COR-L47 (cell line): ENCODE data around the gene NEDD9.

Source experiments
- DNase-seq: peaks from one replicate; lab custom pipeline; 2025; lab: John Stamatoyannopoulos, UW

The NEDD9 gene

GRCh38 chr6:11217360-11218101 is 14.9 kb downstream of the NEDD9 start:
- no peak for DNase-seq

- DNase-seq = no peak
Measured at GRCh38 chr6:11215773-11216172, 16.7 kb downstream of the NEDD9 start.

GRCh38 chr6:11214901-11215300 is 17.6 kb downstream of the NEDD9 start:
- no peak for DNase-seq

- no peak for DNase-seq
Measured at GRCh38 chr6:11214084-11214833, 18.2 kb downstream of the NEDD9 start.

- no peak for DNase-seq
Measured at GRCh38 chr6:11213422-11214021, 18.9 kb downstream of the NEDD9 start.

- DNase-seq = no peak
Measured at GRCh38 chr6:11212664-11213063, 19.8 kb downstream of the NEDD9 start.

- DNase-seq = no peak
Measured at GRCh38 chr6:11211254-11211653, 21.2 kb downstream of the NEDD9 start.

DNA sequence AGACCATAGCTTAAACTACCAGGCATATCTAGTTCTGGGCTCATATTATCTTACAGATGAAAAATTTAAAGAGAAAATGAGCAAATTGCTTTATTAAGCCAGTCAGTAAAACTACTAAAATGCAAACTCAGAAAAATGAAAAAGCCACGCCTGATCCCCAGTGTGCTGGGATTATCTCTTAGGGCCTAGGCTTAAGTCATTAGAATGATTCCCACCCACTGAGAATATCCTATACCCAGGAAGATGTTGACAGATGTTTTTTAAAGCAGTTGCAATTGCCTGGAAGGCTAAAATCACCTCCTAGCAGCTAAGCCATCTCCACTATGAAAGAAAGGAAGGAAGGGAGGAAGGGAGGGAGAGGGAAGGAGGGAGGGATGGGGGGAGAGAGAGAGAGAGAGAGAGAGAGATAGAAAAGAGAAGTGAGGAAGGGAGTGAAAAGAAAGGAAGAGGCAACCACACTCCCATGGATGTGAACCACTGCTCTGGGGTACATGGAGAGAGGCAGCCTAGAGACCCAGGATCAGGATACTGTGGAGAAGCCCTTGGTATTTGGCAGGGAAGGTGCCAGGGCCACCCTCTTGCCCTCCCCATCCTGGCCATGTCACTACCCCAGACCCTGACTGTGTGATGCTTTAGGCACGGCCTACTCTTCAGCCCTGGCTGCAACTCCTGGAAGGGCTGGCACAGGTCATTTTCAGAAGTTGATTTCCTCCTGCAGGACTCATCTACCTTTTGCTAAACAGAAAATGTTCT is 21.9 kb downstream of the NEDD9 start:
- DNase-seq = no peak

GRCh38 chr6:11209906-11210305 is 22.6 kb downstream of the NEDD9 start:
- no peak for DNase-seq

DNA sequence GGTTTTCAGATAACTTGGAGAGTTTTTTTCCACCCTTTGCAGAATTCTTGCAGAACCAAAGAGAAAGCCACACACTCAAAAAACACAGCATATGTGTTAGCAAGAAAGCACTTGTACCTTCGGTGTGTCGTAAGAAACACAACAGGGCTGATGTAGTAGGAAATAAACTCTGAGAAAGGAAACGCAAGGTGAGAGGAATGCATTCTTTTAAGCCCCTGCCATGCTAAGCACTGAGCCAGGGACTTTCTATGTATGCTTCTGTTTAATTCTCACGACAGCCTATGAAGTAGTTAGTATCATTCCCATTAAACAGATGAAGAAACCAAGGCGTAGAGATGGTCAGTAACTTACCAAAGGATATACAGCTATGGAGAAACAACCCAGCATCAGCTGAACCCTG is 23.1 kb downstream of the NEDD9 start:
- DNase-seq = no peak

- DNase-seq = no peak
Measured at GRCh38 chr6:11208854-11209253, 23.6 kb downstream of the NEDD9 start.

GRCh38 chr6:11208267-11208666 is 24.2 kb downstream of the NEDD9 start:
- DNase-seq = no peak

DNA sequence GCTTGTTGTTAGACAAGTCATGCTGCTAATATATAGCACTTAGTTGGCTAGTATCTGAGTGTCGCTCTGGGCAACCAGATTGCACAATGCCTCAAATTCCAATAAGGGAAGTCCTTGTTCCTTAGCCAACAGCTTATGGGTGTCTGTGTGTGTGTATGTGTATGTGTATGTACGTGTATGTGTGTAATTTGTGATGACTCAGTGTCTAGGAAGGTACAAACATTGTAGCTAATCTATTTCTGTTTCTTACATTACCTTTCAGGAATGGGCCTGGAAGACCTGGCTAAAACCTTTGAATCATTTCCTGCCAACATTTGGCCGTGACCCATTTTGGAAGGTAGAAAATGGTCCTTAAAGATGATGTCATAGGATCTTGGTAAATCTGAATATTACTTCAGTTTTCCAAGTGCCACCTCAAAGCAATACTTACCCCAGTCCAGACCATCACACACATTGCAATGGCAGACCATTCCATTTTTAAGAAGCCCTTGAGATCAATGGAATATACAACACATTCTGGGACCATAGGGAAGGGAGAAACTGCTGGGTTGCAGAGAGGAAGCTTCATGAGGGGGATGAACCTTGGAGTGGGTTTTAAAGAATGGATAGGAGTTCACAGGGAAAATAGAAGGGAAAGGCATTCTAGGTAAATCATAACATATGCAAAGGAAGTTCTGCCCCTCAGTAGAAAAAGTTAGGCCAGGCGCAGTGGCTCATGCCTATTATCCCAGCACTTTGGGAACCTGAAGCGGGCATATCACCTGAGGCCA is 25.1 kb downstream of the NEDD9 start:
- no peak for DNase-seq

- DNase-seq = no peak
Measured at GRCh38 chr6:11206576-11206975, 25.9 kb downstream of the NEDD9 start.

DNA sequence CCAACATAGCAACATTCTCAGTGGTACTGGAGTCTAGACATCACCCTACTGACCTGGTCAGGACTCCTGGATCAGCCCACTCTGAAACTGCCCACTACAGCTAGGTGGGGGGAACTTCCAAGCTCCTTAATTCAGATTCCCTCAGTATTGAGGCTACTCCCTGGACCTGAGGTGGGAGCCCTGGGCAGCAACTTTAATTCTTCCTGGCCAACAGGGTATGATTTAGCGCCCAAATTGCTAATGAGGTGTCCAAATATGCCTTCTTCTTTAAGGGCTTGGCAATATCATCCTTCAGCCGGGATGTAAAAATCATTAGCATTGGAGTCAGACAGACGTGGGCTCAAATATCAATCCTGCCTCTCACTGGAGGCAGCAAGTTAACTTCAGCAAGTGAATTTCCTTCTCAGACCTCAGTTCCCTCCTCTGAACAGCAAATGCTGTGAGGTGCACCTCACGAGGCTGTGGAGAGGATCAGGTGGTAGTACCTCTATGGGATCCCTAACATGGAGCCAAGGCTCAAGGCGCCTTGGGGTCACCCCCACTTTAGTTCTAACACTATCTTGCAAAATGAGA is 27.6 kb downstream of the NEDD9 start:
- no peak for DNase-seq

- DNase-seq = no peak
Measured at GRCh38 chr6:11204005-11204399, 28.5 kb downstream of the NEDD9 start.

GRCh38 chr6:11203306-11204004 is 29.0 kb downstream of the NEDD9 start:
- no peak for DNase-seq

DNA sequence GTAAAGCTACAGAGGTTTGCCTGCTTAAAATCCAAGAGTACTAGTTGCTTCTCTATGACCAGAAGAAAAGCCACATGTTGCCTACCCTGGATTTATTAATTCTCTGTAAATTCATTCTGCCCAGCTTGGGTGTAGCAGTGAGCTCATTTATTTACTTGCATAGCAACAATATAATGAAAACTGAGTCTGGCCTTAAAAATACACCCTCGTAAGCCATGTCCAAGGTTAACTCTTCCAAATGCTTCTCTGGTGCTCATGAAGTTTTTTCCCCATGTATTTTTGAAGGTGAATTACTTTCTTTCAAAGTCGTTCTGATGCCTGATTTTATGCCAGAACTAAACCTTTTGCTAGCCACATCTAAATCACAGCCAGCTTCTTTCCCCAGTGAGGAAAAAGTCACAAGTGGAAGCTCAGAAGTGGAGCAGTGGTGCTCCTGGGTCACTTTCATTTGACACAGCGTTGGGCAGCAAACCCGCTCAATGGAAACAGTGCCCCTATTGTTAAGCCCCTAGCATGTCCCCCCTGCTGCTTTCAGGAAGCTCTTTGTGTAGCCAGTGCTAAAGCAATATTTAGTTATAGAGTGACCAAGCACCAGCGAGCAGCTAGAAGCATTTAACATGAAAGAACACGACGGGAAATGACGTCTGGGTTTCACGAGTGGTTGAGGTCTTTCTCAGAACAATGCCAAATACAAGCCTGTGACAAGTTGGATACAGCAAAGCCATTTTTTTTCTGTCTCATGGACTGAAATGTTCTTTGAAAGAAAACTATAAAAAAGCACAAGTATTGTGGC is 29.8 kb downstream of the NEDD9 start:
- DNase-seq = no peak

- DNase-seq = no peak
Measured at GRCh38 chr6:11201772-11202512, 30.5 kb downstream of the NEDD9 start.
